Gastroesophageal sphincter (tissue), 3 donors: ENCODE data around the gene MYO9B.

Experiments used
- EP300 ChIP-seq: sonication (generic); formaldehyde crosslinking; IDR thresholded peaks from one replicate; pipeline ENCODE4 v1.6.1; 2017; ENCODE audit warnings: antibody characterized with exemption, mild to moderate bottlenecking
- POLR2A ChIP-seq, 2 donors: fragments of 450-650 bp; IDR thresholded peaks; one replicate each; pipeline ENCODE4 v1.6.1; 2017; ENCODE audit warnings: antibody characterized with exemption in 2 of 2, mild to moderate bottlenecking in 2 of 2, moderate library complexity in 1 of 2
- POLR2AphosphoS5 ChIP-seq: sonication (generic); formaldehyde crosslinking; IDR thresholded peaks from one replicate; pipeline ENCODE4 v1.6.1; 2017; ENCODE audit warnings: antibody characterized with exemption
- TF ChIP-seq, protein P1 (sequence below), 4 experiments: fragments of 200-600 bp in 2 of 4; fragments of 450-650 bp in 2 of 4; sonication (generic) in 1 of 4; IDR thresholded peaks; one replicate each; pipeline ENCODE4 v1.5.1; 2017 to 2019; ENCODE audit warnings: antibody characterized with exemption in 4 of 4, mild to moderate bottlenecking in 2 of 4, moderate library complexity in 2 of 4

DNA sequence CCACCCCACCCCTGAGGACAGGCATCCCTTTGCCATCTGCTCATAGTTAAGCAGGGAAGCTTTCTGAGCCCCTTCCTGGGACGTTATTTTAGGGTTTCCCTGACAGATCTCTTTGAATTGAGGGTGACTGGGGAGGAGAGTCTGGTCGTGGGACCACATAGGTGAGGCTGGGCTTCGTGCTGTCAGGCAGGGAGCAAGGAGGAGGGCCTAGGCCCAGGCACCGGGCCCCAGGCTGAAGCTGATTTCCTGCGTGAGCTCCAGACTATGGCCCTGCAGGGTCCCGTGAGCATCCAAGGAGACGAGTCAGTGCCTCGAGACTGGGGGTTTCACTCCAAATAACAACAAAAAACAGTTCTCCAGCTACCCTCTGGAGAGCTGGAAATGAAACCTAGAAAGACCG lies 60.4 kb downstream of the MYO9B start:
- TF ChIP-seq, protein P1, sequence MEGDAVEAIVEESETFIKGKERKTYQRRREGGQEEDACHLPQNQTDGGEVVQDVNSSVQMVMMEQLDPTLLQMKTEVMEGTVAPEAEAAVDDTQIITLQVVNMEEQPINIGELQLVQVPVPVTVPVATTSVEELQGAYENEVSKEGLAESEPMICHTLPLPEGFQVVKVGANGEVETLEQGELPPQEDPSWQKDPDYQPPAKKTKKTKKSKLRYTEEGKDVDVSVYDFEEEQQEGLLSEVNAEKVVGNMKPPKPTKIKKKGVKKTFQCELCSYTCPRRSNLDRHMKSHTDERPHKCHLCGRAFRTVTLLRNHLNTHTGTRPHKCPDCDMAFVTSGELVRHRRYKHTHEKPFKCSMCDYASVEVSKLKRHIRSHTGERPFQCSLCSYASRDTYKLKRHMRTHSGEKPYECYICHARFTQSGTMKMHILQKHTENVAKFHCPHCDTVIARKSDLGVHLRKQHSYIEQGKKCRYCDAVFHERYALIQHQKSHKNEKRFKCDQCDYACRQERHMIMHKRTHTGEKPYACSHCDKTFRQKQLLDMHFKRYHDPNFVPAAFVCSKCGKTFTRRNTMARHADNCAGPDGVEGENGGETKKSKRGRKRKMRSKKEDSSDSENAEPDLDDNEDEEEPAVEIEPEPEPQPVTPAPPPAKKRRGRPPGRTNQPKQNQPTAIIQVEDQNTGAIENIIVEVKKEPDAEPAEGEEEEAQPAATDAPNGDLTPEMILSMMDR (IDR thresholded peaks at IDR 0.05): no peak
- TF ChIP-seq POLR2AphosphoS5 (no peak), POLR2A (IDR thresholded peaks at IDR 0.05) (no peak), EP300 (no peak)
